ENCODE measurements around the gene RAET1G.
"Not testable (repeated sequence)": the region's sequence is repeated elsewhere in the genome, so short reads cannot be mapped to it uniquely, and the experiment has no call there.

The RAET1G gene

GRCh38 chr6:149939909-149940671, 17.2 kb upstream of the RAET1G start:
- Histone ChIP-seq H2BK12ac (ENCODE audit: low read length) (no peak overlapping the region), H4K91ac (ENCODE audit: low read depth, low read length) (no peak overlapping the region), H4K8ac (ENCODE audit: low read depth, low read length) (no peak overlapping the region), H3K79me1 (ENCODE audit: low read length) (no peaks in the 10 kb centered on the region), H3K4me3 (ENCODE audit: low read depth, low read length) (no peak overlapping the region), H3K23ac (ENCODE audit: low read length) (no peak overlapping the region), H2AFZ (ENCODE audit: insufficient read depth, low read length, poor library complexity) (no peak overlapping the region), H2BK120ac (ENCODE audit: insufficient read depth, low read length, poor library complexity) (no peak overlapping the region), H3K9me3 (ENCODE audit: insufficient read depth, low read depth, low read length) (peaks cover 8% of the 10 kb centered on the region), H3K27ac (ENCODE audit: low read depth, low read length) (no peak overlapping the region), H3K4me2 (ENCODE audit: low read length) (no peak overlapping the region), H3K18ac (ENCODE audit: low read length) (no peak overlapping the region), H3K14ac (ENCODE audit: low read length) (no peak overlapping the region), H3K79me2 (ENCODE audit: control insufficient read depth, insufficient read depth, low read length, poor library complexity) (no peaks in the 10 kb centered on the region), H3K9ac (ENCODE audit: low read length) (no peak overlapping the region), H3K27me3 (ENCODE audit: insufficient read depth, low read length) (peaks cover 48% of the 10 kb centered on the region), H2BK5ac (ENCODE audit: low read depth, low read length, poor library complexity) (no peak overlapping the region), H2AK5ac (ENCODE audit: low read length) (no peak overlapping the region), H4K12ac (ENCODE audit: low read depth, low read length) (no peak overlapping the region), H3K4ac (ENCODE audit: low read depth, low read length) (no peak overlapping the region), H3K36me3 (ENCODE audit: control insufficient read depth in 1 of 2, insufficient read depth in 2 of 2, low read length in 2 of 2) (no peaks in the 10 kb centered on the region), H3K4me1 (ENCODE audit: control insufficient read depth in 1 of 2, insufficient read depth in 2 of 2, low read length in 2 of 2) (peaks cover 8 to 10% of the 10 kb centered on the region in 2 experiments)
- no CpG with 5 or more reads among the region's 6 CpGs for WGBS (ENCODE audit: extremely low coverage, insufficient coverage, insufficient read length)
- DNase-seq: no peak

- peaks cover 48% of the 10 kb centered on the region for H3K27me3 ChIP-seq (ENCODE audit: insufficient read depth, low read length)
- no peak overlapping the region for H3K4me2 ChIP-seq (ENCODE audit: low read length)
- DNase-seq: no peak
- no peak overlapping the region for H3K14ac ChIP-seq (ENCODE audit: low read length)
- no peak overlapping the region for H4K8ac ChIP-seq (ENCODE audit: low read depth, low read length)
- no peak overlapping the region for H2BK12ac ChIP-seq (ENCODE audit: low read length)
- no peak overlapping the region for H4K91ac ChIP-seq (ENCODE audit: low read depth, low read length)
- peaks cover 8 to 10% of the 10 kb centered on the region in 2 experiments for H3K4me1 ChIP-seq (ENCODE audit: control insufficient read depth in 1 of 2, insufficient read depth in 2 of 2, low read length in 2 of 2)
- no peaks in the 10 kb centered on the region for H3K79me1 ChIP-seq (ENCODE audit: low read length)
- no peak overlapping the region for H2AK5ac ChIP-seq (ENCODE audit: low read length)
- no peaks in the 10 kb centered on the region for H3K36me3 ChIP-seq (ENCODE audit: control insufficient read depth in 1 of 2, insufficient read depth in 2 of 2, low read length in 2 of 2)
- no peak overlapping the region for H3K18ac ChIP-seq (ENCODE audit: low read length)
- no peaks in the 10 kb centered on the region for H3K79me2 ChIP-seq (ENCODE audit: control insufficient read depth, insufficient read depth, low read length, poor library complexity)
- no peak overlapping the region for H4K12ac ChIP-seq (ENCODE audit: low read depth, low read length)
- H3K4me3 ChIP-seq (ENCODE audit: low read depth, low read length): no peak overlapping the region
- H2AFZ ChIP-seq (ENCODE audit: insufficient read depth, low read length, poor library complexity): no peak overlapping the region
- no peak overlapping the region for H3K4ac ChIP-seq (ENCODE audit: low read depth, low read length)
- H3K27ac ChIP-seq (ENCODE audit: low read depth, low read length): no peak overlapping the region
- H3K23ac ChIP-seq (ENCODE audit: low read length): no peak overlapping the region
- H3K9ac ChIP-seq (ENCODE audit: low read length): no peak overlapping the region
- H2BK5ac ChIP-seq (ENCODE audit: low read depth, low read length, poor library complexity): no peak overlapping the region
- peaks cover 10% of the 10 kb centered on the region for H3K9me3 ChIP-seq (ENCODE audit: insufficient read depth, low read depth, low read length)
- WGBS (ENCODE audit: extremely low coverage, insufficient coverage, insufficient read length): no CpG with 5 or more reads among the region's 5 CpGs
- H2BK120ac ChIP-seq (ENCODE audit: insufficient read depth, low read length, poor library complexity): no peak overlapping the region
Observed at GRCh38 chr6:149939356-149939648, 16.4 kb upstream of the RAET1G start.

GRCh38 chr6:149938571-149939355, 15.8 kb upstream of the RAET1G start:
- Histone ChIP-seq H3K4ac (ENCODE audit: low read depth, low read length) (no peak overlapping the region), H3K4me2 (ENCODE audit: low read length) (peak overlapping the region; percentile 20), H2AFZ (ENCODE audit: insufficient read depth, low read length, poor library complexity) (no peak overlapping the region), H3K27ac (ENCODE audit: low read depth, low read length) (no peak overlapping the region), H3K9me3 (ENCODE audit: insufficient read depth, low read depth, low read length) (peaks cover 10% of the 10 kb centered on the region), H4K12ac (ENCODE audit: low read depth, low read length) (no peak overlapping the region), H3K27me3 (ENCODE audit: insufficient read depth, low read length) (peaks cover 48% of the 10 kb centered on the region), H3K9ac (ENCODE audit: low read length) (no peak overlapping the region), H3K14ac (ENCODE audit: low read length) (no peak overlapping the region), H3K23ac (ENCODE audit: low read length) (no peak overlapping the region), H2BK12ac (ENCODE audit: low read length) (no peak overlapping the region), H3K18ac (ENCODE audit: low read length) (no peak overlapping the region), H3K79me2 (ENCODE audit: control insufficient read depth, insufficient read depth, low read length, poor library complexity) (no peaks in the 10 kb centered on the region), H3K36me3 (ENCODE audit: control insufficient read depth in 1 of 2, insufficient read depth in 2 of 2, low read length in 2 of 2) (no peaks in the 10 kb centered on the region), H4K8ac (ENCODE audit: low read depth, low read length) (no peak overlapping the region), H2BK120ac (ENCODE audit: insufficient read depth, low read length, poor library complexity) (no peak overlapping the region), H2AK5ac (ENCODE audit: low read length) (no peak overlapping the region), H3K79me1 (ENCODE audit: low read length) (no peaks in the 10 kb centered on the region), H3K4me1 (ENCODE audit: control insufficient read depth in 1 of 2, insufficient read depth in 2 of 2, low read length in 2 of 2) (peaks cover 8 to 10% of the 10 kb centered on the region in 2 experiments), H4K91ac (ENCODE audit: low read depth, low read length) (no peak overlapping the region), H2BK5ac (ENCODE audit: low read depth, low read length, poor library complexity) (no peak overlapping the region), H3K4me3 (ENCODE audit: low read depth, low read length) (no peak overlapping the region)
- DNase-seq: peak in 1 of 2 donors; percentile 19
- no CpG with 5 or more reads among the region's 58 CpGs for WGBS (ENCODE audit: extremely low coverage, insufficient coverage, insufficient read length)

GRCh38 chr6:149938013-149938570, 15.2 kb upstream of the RAET1G start:
- peaks cover 8 to 10% of the 10 kb centered on the region in 2 experiments for H3K4me1 ChIP-seq (ENCODE audit: control insufficient read depth in 1 of 2, insufficient read depth in 2 of 2, low read length in 2 of 2)
- not testable (repeated sequence) for H3K18ac ChIP-seq (ENCODE audit: low read length); H3K9ac ChIP-seq (ENCODE audit: low read length); H3K4ac ChIP-seq (ENCODE audit: low read depth, low read length); H3K79me2 ChIP-seq (ENCODE audit: control insufficient read depth, insufficient read depth, low read length, poor library complexity); H3K4me2 ChIP-seq (ENCODE audit: low read length); H2BK5ac ChIP-seq (ENCODE audit: low read depth, low read length, poor library complexity); H3K14ac ChIP-seq (ENCODE audit: low read length); H2AK5ac ChIP-seq (ENCODE audit: low read length); H4K91ac ChIP-seq (ENCODE audit: low read depth, low read length); H3K79me1 ChIP-seq (ENCODE audit: low read length); DNase-seq; H3K9me3 ChIP-seq (ENCODE audit: insufficient read depth, low read depth, low read length); H2BK120ac ChIP-seq (ENCODE audit: insufficient read depth, low read length, poor library complexity); H3K23ac ChIP-seq (ENCODE audit: low read length); H2AFZ ChIP-seq (ENCODE audit: insufficient read depth, low read length, poor library complexity); H3K4me3 ChIP-seq (ENCODE audit: low read depth, low read length); H3K36me3 ChIP-seq (ENCODE audit: control insufficient read depth in 1 of 2, insufficient read depth in 2 of 2, low read length in 2 of 2); H3K27ac ChIP-seq (ENCODE audit: low read depth, low read length); H2BK12ac ChIP-seq (ENCODE audit: low read length); H4K12ac ChIP-seq (ENCODE audit: low read depth, low read length); H4K8ac ChIP-seq (ENCODE audit: low read depth, low read length)
- WGBS (ENCODE audit: extremely low coverage, insufficient coverage, insufficient read length): no CpG with 5 or more reads among the region's 20 CpGs
- peaks cover 48% of the 10 kb centered on the region for H3K27me3 ChIP-seq (ENCODE audit: insufficient read depth, low read length)
